Retinal pigment epithelial cell (primary cell): ENCODE results near the gene PDE8A.
"Not testable (repeated sequence)": the region's sequence is repeated elsewhere in the genome, so short reads cannot be mapped to it uniquely, and the experiment has no call there.

ENCODE experiments used
- DNase-seq: peaks from one replicate; pipeline ENCODE4 v3.0.0-alpha.2; 2010; ENCODE audit warnings: low read depth
- H3K4me3 ChIP-seq: 2 replicates; pipeline ENCODE4 v1.5.1; 2011; ENCODE audit warnings: mild to moderate bottlenecking, low read length, control low read depth, moderate library complexity
- TF ChIP-seq, protein P1 (sequence below): conservative IDR thresholded peaks from 2 replicates; pipeline ENCODE4 v1.5.1; 2011; ENCODE audit warnings: low read depth, low read length, control low read depth, inconsistent platforms

PDE8A gene

GRCh38 chr15:84991014-84991712 lies 9.5 kb downstream of the PDE8A start:
- TF ChIP-seq, protein P1, sequence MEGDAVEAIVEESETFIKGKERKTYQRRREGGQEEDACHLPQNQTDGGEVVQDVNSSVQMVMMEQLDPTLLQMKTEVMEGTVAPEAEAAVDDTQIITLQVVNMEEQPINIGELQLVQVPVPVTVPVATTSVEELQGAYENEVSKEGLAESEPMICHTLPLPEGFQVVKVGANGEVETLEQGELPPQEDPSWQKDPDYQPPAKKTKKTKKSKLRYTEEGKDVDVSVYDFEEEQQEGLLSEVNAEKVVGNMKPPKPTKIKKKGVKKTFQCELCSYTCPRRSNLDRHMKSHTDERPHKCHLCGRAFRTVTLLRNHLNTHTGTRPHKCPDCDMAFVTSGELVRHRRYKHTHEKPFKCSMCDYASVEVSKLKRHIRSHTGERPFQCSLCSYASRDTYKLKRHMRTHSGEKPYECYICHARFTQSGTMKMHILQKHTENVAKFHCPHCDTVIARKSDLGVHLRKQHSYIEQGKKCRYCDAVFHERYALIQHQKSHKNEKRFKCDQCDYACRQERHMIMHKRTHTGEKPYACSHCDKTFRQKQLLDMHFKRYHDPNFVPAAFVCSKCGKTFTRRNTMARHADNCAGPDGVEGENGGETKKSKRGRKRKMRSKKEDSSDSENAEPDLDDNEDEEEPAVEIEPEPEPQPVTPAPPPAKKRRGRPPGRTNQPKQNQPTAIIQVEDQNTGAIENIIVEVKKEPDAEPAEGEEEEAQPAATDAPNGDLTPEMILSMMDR: no peak
- DNase-seq: no peak
- H3K4me3 ChIP-seq: no peak overlapping the region

DNA sequence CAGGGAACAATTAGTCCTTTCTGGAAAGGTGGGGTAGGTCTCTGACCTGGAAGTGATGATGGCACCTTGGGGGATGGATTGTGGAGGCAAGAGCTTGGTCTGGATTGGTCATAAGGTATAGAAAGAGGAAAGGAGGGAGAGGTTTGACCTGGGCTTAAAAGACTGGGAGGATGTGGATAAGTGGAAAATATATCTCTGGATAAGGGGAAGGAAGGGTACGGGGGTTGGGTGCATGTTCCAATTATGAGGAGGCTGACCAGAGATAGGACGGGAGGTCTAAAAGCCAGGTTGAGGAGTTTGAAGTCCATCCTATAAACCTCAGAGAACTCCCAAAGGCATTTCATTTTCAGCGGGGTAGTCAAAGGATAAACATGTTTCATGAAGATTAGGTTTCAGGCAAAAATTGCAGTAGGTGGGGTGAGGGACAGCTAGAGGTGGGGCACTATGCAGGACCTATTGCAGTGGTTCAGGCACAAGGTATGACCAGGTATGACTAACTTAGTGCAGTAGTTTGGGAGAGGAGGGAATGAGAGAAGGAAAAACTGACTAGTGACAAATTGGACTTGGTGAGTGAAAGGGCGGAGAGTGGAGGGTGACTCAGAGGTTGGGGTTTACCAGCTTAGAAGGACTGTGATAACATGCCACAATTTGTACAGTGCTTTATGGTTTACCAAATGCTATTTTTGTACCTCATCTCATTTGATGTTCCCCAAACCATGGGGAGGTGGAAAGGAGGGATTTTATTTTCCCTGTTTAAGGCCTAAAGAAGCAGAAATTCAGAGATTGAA lies 10.7 kb downstream of the PDE8A start:
- H3K4me3 ChIP-seq: no peak overlapping the region
- TF ChIP-seq, protein P1: no peak
- DNase-seq: peak; percentile 29

DNA sequence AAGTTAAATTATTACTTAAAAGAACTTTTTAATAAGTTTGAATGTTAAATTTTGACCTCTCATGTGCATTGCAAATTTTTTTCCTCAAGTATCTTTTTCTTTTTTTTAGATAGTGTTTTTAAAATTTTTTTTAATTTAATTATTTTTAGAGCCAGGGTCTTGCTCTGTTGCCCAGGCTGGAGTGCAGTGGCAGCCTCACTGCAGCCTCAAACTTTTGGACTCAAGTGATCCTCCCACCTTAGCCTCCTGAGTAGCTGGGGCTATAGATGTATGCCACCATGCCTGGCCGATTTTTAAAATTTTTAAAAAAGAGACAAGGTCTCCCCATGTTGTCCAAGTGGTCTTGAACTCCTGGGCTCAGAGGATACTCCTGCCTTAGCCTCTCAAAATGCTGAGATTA lies 14.4 kb downstream of the PDE8A start:
- TF ChIP-seq, protein P1: no peak
- no peak for DNase-seq
- H3K4me3 ChIP-seq: no peak overlapping the region

DNA sequence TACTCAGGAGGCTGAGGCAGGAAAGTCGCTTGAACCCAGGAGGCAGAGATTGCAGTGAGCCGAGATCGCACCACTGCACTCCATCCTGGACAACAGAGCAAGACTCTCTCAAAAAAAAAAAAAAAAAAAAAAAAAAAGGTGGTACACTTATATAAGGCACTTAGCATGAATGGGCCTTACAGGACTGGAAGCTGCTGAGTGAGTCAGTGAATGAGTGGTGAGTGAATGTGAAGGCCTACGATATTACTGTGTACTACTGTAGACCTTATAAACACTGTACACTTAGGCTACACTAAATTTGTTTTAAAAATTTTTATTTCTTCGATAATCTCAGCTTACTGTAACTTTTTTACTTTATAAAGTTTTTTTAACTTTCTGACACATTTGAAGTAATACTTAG lies 15.1 kb downstream of the PDE8A start:
- not testable (repeated sequence) for H3K4me3 ChIP-seq, DNase-seq

DNA sequence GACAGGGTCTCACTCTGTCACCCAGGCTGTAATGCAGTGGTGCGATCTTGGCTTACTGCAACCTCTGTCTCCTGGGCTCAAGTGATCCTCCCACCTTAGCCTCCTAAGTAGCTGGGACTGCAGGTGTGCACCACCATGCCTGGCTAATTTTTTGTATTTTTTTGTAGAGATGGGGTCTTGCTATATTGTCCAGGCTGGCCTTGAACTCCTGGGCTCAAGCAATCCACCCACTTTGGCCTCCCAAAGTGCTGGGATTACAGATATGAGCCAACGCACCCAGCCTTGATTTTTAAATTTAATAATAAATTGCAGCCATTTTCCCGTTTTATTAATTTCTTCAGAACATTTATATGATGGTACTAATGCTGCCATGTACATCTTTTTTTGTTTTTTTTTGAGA lies 15.6 kb downstream of the PDE8A start:
- DNase-seq: not testable (repeated sequence)

DNA sequence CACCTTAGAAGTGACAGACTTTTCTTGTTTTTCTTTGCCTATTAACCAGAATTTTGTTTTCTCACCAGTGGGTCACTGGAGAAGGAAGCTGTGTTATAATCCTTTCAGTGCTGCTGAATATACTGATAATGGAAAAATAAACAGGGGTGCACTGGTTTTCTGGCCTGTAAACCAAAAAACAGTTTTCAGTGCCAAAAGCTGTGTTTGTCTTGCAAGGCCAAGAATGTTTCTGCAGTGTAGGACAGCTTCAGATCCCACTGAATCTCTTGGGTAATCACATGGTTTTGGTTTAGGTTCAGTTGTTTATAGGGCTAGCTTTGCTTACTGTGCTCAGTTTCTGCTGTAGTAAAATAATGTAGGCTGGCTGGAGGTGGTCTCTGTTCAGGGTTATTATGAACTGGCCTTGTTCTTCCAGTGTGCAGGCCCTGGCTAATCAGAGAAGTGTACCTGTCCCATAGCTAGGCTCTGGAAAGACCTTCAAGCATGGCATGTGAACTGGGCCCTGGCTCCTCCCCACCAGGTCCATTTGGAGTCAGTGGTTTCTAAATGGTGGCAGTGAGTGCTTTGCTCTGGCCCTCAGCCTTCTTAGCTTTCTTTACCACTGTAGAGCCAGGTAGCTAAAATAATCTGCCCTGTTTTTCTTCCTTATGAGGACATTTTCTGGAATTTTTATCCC lies 18.7 kb downstream of the PDE8A start:
- DNase-seq: no peak
- TF ChIP-seq, protein P1: no peak
- H3K4me3 ChIP-seq: no peak overlapping the region

More for the DNA sequence above, 15.6 kb downstream of the PDE8A start:
- not testable (repeated sequence) for H3K4me3 ChIP-seq

- no peak overlapping the region for H3K4me3 ChIP-seq
- TF ChIP-seq, protein P1: no peak
- no peak for DNase-seq
Measured at GRCh38 chr15:85000937-85001336, 19.3 kb downstream of the PDE8A start.

DNA sequence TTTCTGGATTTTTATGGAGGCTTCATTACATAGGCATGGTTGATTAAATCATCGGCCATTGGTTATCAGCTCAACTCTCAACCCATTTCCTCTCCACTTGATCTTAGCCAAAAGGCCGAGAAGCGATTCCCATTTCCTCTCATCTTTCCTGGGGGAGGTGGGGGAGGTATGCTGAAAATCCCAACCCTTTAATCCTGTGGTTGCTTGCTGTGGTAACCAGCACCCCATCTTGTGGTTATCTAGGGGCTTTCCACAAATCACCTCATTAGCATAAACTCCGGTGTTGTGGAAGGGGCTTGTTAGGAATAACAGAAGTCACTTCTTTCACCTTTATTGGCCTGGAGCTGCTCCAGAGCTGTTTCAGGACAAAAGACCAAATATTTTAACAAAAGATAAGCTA lies 20.9 kb downstream of the PDE8A start:
- TF ChIP-seq, protein P1: peak; percentile 19
- no peak overlapping the region for H3K4me3 ChIP-seq
- no peak for DNase-seq
